ENCODE data around the gene SCAI. TPM values are rescaled to one million over a fixed set of nuclear protein-coding genes. Genes with fewer than 3 reads are reported as not detected.

The SCAI gene
- total RNA-seq, 1 experiment from 2014 or later, result 15.5 TPM

DNA sequence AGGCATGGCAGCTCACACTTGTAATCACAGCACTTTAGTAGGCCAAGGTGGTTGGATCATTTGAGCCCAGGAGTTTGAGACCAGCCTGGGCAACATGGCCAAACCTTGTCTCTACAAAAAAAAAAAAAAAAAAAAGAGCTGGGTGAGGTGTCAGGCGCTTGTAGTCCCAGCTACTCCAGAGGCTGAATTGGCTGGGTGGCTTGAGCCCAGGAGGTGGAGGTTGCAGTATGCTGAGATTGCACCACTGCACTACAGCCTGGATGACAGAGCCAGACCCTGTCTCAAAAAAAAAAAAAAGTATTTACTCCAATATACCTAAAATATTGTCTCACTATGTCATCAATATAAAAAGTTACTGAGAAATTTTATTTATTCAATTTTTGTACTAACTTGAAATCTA, 2.8 kb downstream of the SCAI start:
- no peak overlapping the region for H3K9ac ChIP-seq (ENCODE audit: extremely low read depth, insufficient read length, low read length)
- no peak overlapping the region for H3K4ac ChIP-seq (ENCODE audit: low read depth, low read length)
- H2AFZ ChIP-seq (ENCODE audit: low read length), result no peak overlapping the region
- H3K56ac ChIP-seq (ENCODE audit: insufficient read length, low read depth, low read length), result no peak overlapping the region
- H2BK15ac ChIP-seq (ENCODE audit: low read depth, low read length), result no peak overlapping the region
- H3K79me2 ChIP-seq (ENCODE audit: insufficient read depth, low read length), result peaks cover 6% of the 10 kb centered on the region; the same call in 1 of the 2 replicates
- Mint-ChIP-seq H3K36me3 (ENCODE audit: insufficient read depth in 1 of 3, low read depth in 3 of 3) (peaks cover 1 to 27% (median 11%) of the 10 kb centered on the region in 3 experiments), H3K27ac (no peak overlapping the region), H3K4me1 (peaks cover 10 to 19% of the 10 kb centered on the region in 2 experiments), H3K9me3 (no peaks in the 10 kb centered on the region), H3K4me3 (no peak overlapping the region), H3K27me3 (ENCODE audit: low read depth) (no peaks in the 10 kb centered on the region)
- H4K5ac ChIP-seq (ENCODE audit: insufficient read length, low read depth, low read length), result no peak overlapping the region
- no peak overlapping the region for H4K8ac ChIP-seq (replicated peaks; ENCODE audit: insufficient read length, low read depth, low read length)
- H2BK5ac ChIP-seq (ENCODE audit: insufficient read length, low read length), result no peak overlapping the region
- H3K9me3 ChIP-seq (ENCODE audit: control insufficient read depth, low read depth, low read length), result no peaks in the 10 kb centered on the region
- H3K4me1 ChIP-seq (ENCODE audit: insufficient read depth, low read length), result no peaks in the 10 kb centered on the region
- H4K91ac ChIP-seq (ENCODE audit: insufficient read length, low read depth, low read length), result no peak overlapping the region
- no peak overlapping the region for H3K4me2 ChIP-seq (ENCODE audit: insufficient read depth, insufficient read length, low read length)
- H3T11ph ChIP-seq (ENCODE audit: low read length), result no peak overlapping the region
- no peak overlapping the region for H3K14ac ChIP-seq (ENCODE audit: insufficient read depth, low read length)
- H2AK5ac ChIP-seq (ENCODE audit: insufficient read length, low read length), result no peak overlapping the region
- no CpG with 5 or more reads among the region's 1 CpG for WGBS (ENCODE audit: extremely low coverage, insufficient read length, low lambda C conversion rate)
- H2BK120ac ChIP-seq (ENCODE audit: low read depth, low read length, poor library complexity, severe bottlenecking), result no peak overlapping the region
- TF ChIP-seq, protein P1, sequence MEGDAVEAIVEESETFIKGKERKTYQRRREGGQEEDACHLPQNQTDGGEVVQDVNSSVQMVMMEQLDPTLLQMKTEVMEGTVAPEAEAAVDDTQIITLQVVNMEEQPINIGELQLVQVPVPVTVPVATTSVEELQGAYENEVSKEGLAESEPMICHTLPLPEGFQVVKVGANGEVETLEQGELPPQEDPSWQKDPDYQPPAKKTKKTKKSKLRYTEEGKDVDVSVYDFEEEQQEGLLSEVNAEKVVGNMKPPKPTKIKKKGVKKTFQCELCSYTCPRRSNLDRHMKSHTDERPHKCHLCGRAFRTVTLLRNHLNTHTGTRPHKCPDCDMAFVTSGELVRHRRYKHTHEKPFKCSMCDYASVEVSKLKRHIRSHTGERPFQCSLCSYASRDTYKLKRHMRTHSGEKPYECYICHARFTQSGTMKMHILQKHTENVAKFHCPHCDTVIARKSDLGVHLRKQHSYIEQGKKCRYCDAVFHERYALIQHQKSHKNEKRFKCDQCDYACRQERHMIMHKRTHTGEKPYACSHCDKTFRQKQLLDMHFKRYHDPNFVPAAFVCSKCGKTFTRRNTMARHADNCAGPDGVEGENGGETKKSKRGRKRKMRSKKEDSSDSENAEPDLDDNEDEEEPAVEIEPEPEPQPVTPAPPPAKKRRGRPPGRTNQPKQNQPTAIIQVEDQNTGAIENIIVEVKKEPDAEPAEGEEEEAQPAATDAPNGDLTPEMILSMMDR (conservative IDR thresholded peaks at IDR 0.05), result no peak
- no peak overlapping the region for H2BK12ac ChIP-seq (ENCODE audit: insufficient read length, low read depth, low read length)
- peaks cover 4% of the 10 kb centered on the region for H3K23me2 ChIP-seq (ENCODE audit: insufficient read length, low read depth, low read length, poor library complexity, severe bottlenecking)
- no peak for DNase-seq
- no peaks in the 10 kb centered on the region for H3K27me3 ChIP-seq (ENCODE audit: insufficient read depth, low read length)
- H4K20me1 ChIP-seq (ENCODE audit: control insufficient read depth, insufficient read depth, insufficient read length), result no peaks in the 10 kb centered on the region
- no peak overlapping the region for H3K23ac ChIP-seq (ENCODE audit: insufficient read length, low read depth, low read length)
- no peak overlapping the region for H2BK20ac ChIP-seq (ENCODE audit: low read depth, low read length, poor library complexity, severe bottlenecking)
- no peak overlapping the region for H3K27ac ChIP-seq (ENCODE audit: insufficient read length, low read depth, low read length)
- no peaks in the 10 kb centered on the region for H3K79me1 ChIP-seq (ENCODE audit: insufficient read depth, low read depth, low read length, poor library complexity, severe bottlenecking)
- no peak overlapping the region for H3K18ac ChIP-seq (ENCODE audit: insufficient read length, low read depth, low read length)

All from H9 (cell line).